ENCODE measurements around the gene CCDC127. TPM values are rescaled to one million over a fixed set of nuclear protein-coding genes. Genes with fewer than 3 reads are reported as not detected.

Gene CCDC127
- total and polyA plus RNA-seq, 2 of the 4 experiments (the other 2 are of a cell fraction): 3.2 to 3.9 TPM

DNA sequence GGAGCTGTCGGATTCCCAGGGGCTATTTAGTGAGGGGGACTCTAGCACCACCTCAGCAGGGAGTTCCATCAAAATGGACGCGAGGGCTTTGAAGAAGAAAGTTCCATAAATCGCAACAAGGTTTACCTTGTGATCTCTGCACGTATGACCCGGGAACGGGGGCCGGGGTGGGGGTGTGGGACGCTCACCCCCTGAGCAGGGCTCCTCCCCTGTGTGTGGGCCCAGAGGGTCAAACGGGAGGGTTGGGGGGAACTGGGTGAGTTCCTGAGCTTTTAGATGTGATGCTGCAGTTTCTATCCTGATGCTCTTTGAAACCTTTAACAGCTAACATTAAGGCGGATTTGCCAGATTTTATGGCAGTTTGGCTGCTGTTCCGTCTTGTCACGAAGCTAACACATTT, 45.5 kb downstream of the CCDC127 start:
- Histone ChIP-seq H2AK9ac (replicated peaks; ENCODE audit: low read depth, low read length, poor library complexity) (no peak overlapping the region), H3K23ac (ENCODE audit: low read depth, low read length) (no peak overlapping the region), H3K4ac (ENCODE audit: low read depth, low read length) (no peak overlapping the region), H2AK5ac (ENCODE audit: low read depth, low read length) (no peak overlapping the region), H2BK5ac (ENCODE audit: low read depth, low read length, poor library complexity, severe bottlenecking) (no peak overlapping the region), H4K8ac (ENCODE audit: low read depth in 2 of 2, low read length in 2 of 2) (no peak overlapping the region), H3K27me3 (ENCODE audit: control insufficient read depth, insufficient read depth, low read length) (peaks cover 4% of the 10 kb centered on the region), H3K4me1 (ENCODE audit: control insufficient read depth, insufficient read depth, low read length) (peaks cover 19% of the 10 kb centered on the region), H2AFZ (replicated peaks; ENCODE audit: low read length, poor library complexity) (no peak overlapping the region), H2BK20ac (ENCODE audit: low read depth, low read length) (no peak overlapping the region), H3K27ac (ENCODE audit: insufficient read depth, low read length) (no peak overlapping the region), H2BK15ac (ENCODE audit: low read depth, low read length) (no peak overlapping the region), H3K4me3 (ENCODE audit: insufficient read depth, low read depth, low read length) (no peak overlapping the region), H3K4me2 (ENCODE audit: low read depth, low read length) (no peak overlapping the region), H4K20me1 (ENCODE audit: insufficient read depth, low read length) (no peaks in the 10 kb centered on the region), H3K36me3 (ENCODE audit: control insufficient read depth, insufficient read depth, low read length) (no peaks in the 10 kb centered on the region), H3K9me1 (ENCODE audit: insufficient read depth, low read length) (peaks cover 18% of the 10 kb centered on the region; the same call in 1 of the 2 replicates), H4K91ac (ENCODE audit: insufficient read depth, low read depth, low read length) (no peak overlapping the region), H3K56ac (ENCODE audit: extremely low read depth, insufficient read depth, low read length) (no peak overlapping the region), H3K9ac (ENCODE audit: low read depth, low read length) (no peak overlapping the region), H3K9me3 (ENCODE audit: control insufficient read depth, insufficient read depth, low read length) (no peaks in the 10 kb centered on the region), H3K79me1 (ENCODE audit: low read depth in 1 of 2, low read length in 2 of 2) (no peaks in the 10 kb centered on the region; a peak in 1 of 4 replicates), H3K18ac (ENCODE audit: low read depth, low read length) (no peak overlapping the region), H4K5ac (ENCODE audit: low read depth, low read length) (no peak overlapping the region), H2BK120ac (ENCODE audit: low read depth, low read length) (no peak overlapping the region), H3K14ac (replicated peaks; ENCODE audit: low read depth, low read length) (no peak overlapping the region)
- ChIA-PET POLR2A (ENCODE audit: unreplicated experiment) (no interaction called here), CTCF (interaction anchor here (2.2 kb wide), 1 partner anchor 16 kb away, joined by 7 read pairs; no protein-coding TSS in a partner anchor)
- DNase-seq: no peak
- intact Hi-C loops (cut with micrococcal nuclease) (no loop called here), in situ Hi-C loops (cut with MboI; ENCODE audit: low sequenced_read_pairs) (no loop called here), dilution Hi-C loops (cut with HindIII; ENCODE audit: low sequenced_read_pairs, unreplicated experiment) (no loop called here)
- no TSS peak for BruUV-seq (replicated peaks)
- TF ChIP-seq BHLHE40 (IDR thresholded peaks at IDR 0.05; ENCODE audit: low read depth, low read length): no peak
- no peak for TF ChIP-seq CEBPB (IDR thresholded peaks at IDR 0.05; ENCODE audit: low read depth, low read length)
- no peak for TF ChIP-seq FOS (IDR thresholded peaks at IDR 0.05; ENCODE audit: low read depth, low read length)
- TF ChIP-seq RFX5 (IDR thresholded peaks at IDR 0.05; ENCODE audit: low read depth, low read length): no peak
- TF ChIP-seq CHD1 (IDR thresholded peaks at IDR 0.05; ENCODE audit: low read depth, low read length): no peak
- no peak for TF ChIP-seq MAFK (IDR thresholded peaks at IDR 0.05; ENCODE audit: low read depth, low read length)
- no peak for TF ChIP-seq SMC3 (IDR thresholded peaks at IDR 0.05; ENCODE audit: low read depth, low read length)
- WGBS, 2 experiments (ENCODE audit: extremely low coverage in 2 of 2, insufficient read length in 1 of 2): 84% methylated on average over 11 of the region's 13 CpGs; no CpG with 5 or more reads in 1 of the 2 experiments
- ATAC-seq (ENCODE audit: low read depth): no peak
